ENCODE data around the gene METTL8.

DNA sequence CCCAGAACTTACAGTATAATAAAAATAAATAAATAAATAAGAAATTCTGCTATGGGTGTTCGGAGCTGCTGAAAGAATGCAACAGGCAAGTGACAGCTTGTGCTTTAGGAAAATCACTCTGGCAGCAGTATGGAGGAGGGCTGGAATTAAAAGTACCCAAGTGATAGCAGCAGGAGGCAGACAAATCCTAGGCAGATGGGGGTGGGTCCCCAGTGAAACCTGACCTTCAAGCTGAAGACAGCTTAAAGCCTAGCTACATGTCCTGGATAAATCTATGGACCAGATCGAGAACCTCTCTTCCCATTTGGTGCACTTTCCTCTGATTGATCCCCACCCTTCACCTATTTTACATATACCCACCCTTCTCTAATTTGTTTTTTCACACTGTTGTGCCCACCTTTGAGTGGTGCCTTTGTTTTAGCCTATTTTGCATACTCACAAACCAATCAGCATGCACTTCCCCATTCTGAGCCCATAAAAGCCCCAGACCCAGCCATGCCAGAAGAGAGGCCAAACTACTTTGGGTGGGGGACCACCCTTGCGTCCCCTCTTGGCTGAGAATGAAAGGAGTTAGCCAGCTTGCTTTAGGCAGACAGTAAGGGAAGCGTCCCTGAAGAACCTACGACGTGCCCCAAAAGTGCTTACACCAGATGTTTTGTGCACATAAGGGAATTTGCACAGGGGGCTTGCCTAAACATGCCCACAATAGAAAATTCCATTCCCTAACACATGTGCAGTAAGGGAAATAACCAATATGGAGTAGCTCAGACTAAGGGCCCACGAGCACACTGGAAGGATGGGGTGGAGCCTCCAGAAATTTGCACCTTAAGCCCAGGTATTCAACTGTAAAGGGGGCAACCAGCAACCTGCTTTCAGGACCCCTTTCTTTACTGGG, 3.0 kb downstream of the METTL8 start:
- TF ChIP-seq, protein P1, sequence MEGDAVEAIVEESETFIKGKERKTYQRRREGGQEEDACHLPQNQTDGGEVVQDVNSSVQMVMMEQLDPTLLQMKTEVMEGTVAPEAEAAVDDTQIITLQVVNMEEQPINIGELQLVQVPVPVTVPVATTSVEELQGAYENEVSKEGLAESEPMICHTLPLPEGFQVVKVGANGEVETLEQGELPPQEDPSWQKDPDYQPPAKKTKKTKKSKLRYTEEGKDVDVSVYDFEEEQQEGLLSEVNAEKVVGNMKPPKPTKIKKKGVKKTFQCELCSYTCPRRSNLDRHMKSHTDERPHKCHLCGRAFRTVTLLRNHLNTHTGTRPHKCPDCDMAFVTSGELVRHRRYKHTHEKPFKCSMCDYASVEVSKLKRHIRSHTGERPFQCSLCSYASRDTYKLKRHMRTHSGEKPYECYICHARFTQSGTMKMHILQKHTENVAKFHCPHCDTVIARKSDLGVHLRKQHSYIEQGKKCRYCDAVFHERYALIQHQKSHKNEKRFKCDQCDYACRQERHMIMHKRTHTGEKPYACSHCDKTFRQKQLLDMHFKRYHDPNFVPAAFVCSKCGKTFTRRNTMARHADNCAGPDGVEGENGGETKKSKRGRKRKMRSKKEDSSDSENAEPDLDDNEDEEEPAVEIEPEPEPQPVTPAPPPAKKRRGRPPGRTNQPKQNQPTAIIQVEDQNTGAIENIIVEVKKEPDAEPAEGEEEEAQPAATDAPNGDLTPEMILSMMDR (IDR thresholded peaks at IDR 0.05; ENCODE audit: insufficient read depth, low read length) = no peak
- TF ChIP-seq REST (IDR thresholded peaks at IDR 0.05; ENCODE audit: insufficient replicate concordance, low read depth) (no peak), SPI1 (IDR thresholded peaks at IDR 0.05; ENCODE audit: borderline replicate concordance, low read depth) (peak; percentile 81), POLR2AphosphoS5 (IDR thresholded peaks at IDR 0.05; ENCODE audit: low read depth) (no peak), GABPA (IDR thresholded peaks at IDR 0.05; ENCODE audit: low read depth) (no peak)

All from HL-60 (cell line).